GM21526 (cell line): Measurements from ENCODE around the gene CEP112.

Source experiments
- ATAC-seq: cut with Tn5 transposase; IDR thresholded peaks from one replicate; pipeline ENCODE4 v1.9.1; 2021; ENCODE audit warnings: moderate library complexity; ENCODE audit not compliant: unreplicated experiment, low FRiP score

The CEP112 gene

GRCh38 chr17:65947831-65948230 is 244.1 kb downstream of the CEP112 start:
- no peak for ATAC-seq

- ATAC-seq = no peak
Observed at GRCh38 chr17:65942592-65942991, 249.3 kb downstream of the CEP112 start.

- no peak for ATAC-seq
Observed at GRCh38 chr17:65941356-65941899, 250.5 kb downstream of the CEP112 start.

- no peak for ATAC-seq
Observed at GRCh38 chr17:65936013-65936412, 255.9 kb downstream of the CEP112 start.

GRCh38 chr17:65933290-65933689 is 258.6 kb downstream of the CEP112 start:
- ATAC-seq = no peak

- ATAC-seq = no peak
Observed at GRCh38 chr17:65931246-65932149, 260.4 kb downstream of the CEP112 start.

GRCh38 chr17:65930140-65930730 is 261.7 kb downstream of the CEP112 start:
- no peak for ATAC-seq

- ATAC-seq = no peak
Observed at GRCh38 chr17:65926599-65926998, 265.3 kb downstream of the CEP112 start.

- no peak for ATAC-seq
Observed at GRCh38 chr17:65925606-65926307, 266.2 kb downstream of the CEP112 start.

- no peak for ATAC-seq
Observed at GRCh38 chr17:65920996-65921395, 270.9 kb downstream of the CEP112 start.

- no peak for ATAC-seq
Observed at GRCh38 chr17:65918916-65919315, 273.0 kb downstream of the CEP112 start.

- no peak for ATAC-seq
Observed at GRCh38 chr17:65918500-65918899, 273.4 kb downstream of the CEP112 start.

GRCh38 chr17:65917560-65917959 is 274.4 kb downstream of the CEP112 start:
- no peak for ATAC-seq

- ATAC-seq = no peak
Observed at GRCh38 chr17:65916425-65916824, 275.5 kb downstream of the CEP112 start.

- peak; percentile 99 for ATAC-seq
Observed at GRCh38 chr17:65914784-65915342, 277.1 kb downstream of the CEP112 start.

- no peak for ATAC-seq
Observed at GRCh38 chr17:65913326-65913850, 278.5 kb downstream of the CEP112 start.

- no peak for ATAC-seq
Observed at GRCh38 chr17:65910836-65911235, 281.1 kb downstream of the CEP112 start.

GRCh38 chr17:65902831-65903522 is 289.0 kb downstream of the CEP112 start:
- ATAC-seq = no peak

- no peak for ATAC-seq
Observed at GRCh38 chr17:65902155-65902554, 289.8 kb downstream of the CEP112 start.

- no peak for ATAC-seq
Observed at GRCh38 chr17:65901394-65901793, 290.5 kb downstream of the CEP112 start.
